HL-60/S4 (cell line): ENCODE results near the gene EEF1AKMT1.

Experiments used
- in situ Hi-C: fragments of 300-500 bp; cut with MboI; formaldehyde crosslinking; loops from 2 replicates; pipeline ENCODE4 v1.14.3; 2022; ENCODE audit warnings: low sequenced_read_pairs

The EEF1AKMT1 gene

GRCh38 chr13:20719783-20720182 is 54.0 kb downstream of the EEF1AKMT1 start:
- in situ Hi-C loops = loop anchor here (10.0 kb wide), 1 partner anchor 205 kb away; no protein-coding TSS in a partner anchor

- in situ Hi-C loops = loop anchor here (10.0 kb wide), 1 partner anchor 206 kb away; no protein-coding TSS in a partner anchor
These were observed 54.7 kb downstream of the EEF1AKMT1 start for GRCh38 chr13:20718958-20719566.

- in situ Hi-C loops = loop anchor here (10.0 kb wide), 1 partner anchor 207 kb away; no protein-coding TSS in a partner anchor
These were observed 55.9 kb downstream of the EEF1AKMT1 start for GRCh38 chr13:20717581-20718542.

- in situ Hi-C loops = loop anchor here (10.0 kb wide), 1 partner anchor 208 kb away; no protein-coding TSS in a partner anchor
These were observed 56.8 kb downstream of the EEF1AKMT1 start for GRCh38 chr13:20716951-20717350.

- in situ Hi-C loops = loop anchor here (10.0 kb wide), 1 partner anchor 209 kb away; no protein-coding TSS in a partner anchor
These were observed 58.4 kb downstream of the EEF1AKMT1 start for GRCh38 chr13:20715330-20715712.

GRCh38 chr13:20714563-20715329 is 59.0 kb downstream of the EEF1AKMT1 start:
- in situ Hi-C loops = loop anchor here (10.0 kb wide), 1 partner anchor 210 kb away; no protein-coding TSS in a partner anchor

GRCh38 chr13:20714161-20714560 is 59.6 kb downstream of the EEF1AKMT1 start:
- in situ Hi-C loops = loop anchor here (10.0 kb wide), 1 partner anchor 211 kb away; no protein-coding TSS in a partner anchor

GRCh38 chr13:20713751-20714150 is 60.0 kb downstream of the EEF1AKMT1 start:
- in situ Hi-C loops = loop anchor here (10.0 kb wide), 1 partner anchor 211 kb away; no protein-coding TSS in a partner anchor

- in situ Hi-C loops = loop anchor here (10.0 kb wide), 1 partner anchor 212 kb away; no protein-coding TSS in a partner anchor
These were observed 60.8 kb downstream of the EEF1AKMT1 start for GRCh38 chr13:20713014-20713376.

- in situ Hi-C loops = loop anchor here (10.0 kb wide), 1 partner anchor 213 kb away; no protein-coding TSS in a partner anchor
These were observed 62.3 kb downstream of the EEF1AKMT1 start for GRCh38 chr13:20711301-20712044.

GRCh38 chr13:20709782-20710181 is 64.0 kb downstream of the EEF1AKMT1 start:
- in situ Hi-C loops = loop anchor here (10.0 kb wide), 1 partner anchor 215 kb away; no protein-coding TSS in a partner anchor

GRCh38 chr13:20709369-20709768 is 64.4 kb downstream of the EEF1AKMT1 start:
- in situ Hi-C loops = no loop called here

- in situ Hi-C loops = no loop called here
These were observed 65.5 kb downstream of the EEF1AKMT1 start for GRCh38 chr13:20708216-20708615.

GRCh38 chr13:20706661-20707060 is 67.1 kb downstream of the EEF1AKMT1 start:
- in situ Hi-C loops = no loop called here

- in situ Hi-C loops = no loop called here
These were observed 69.2 kb downstream of the EEF1AKMT1 start for GRCh38 chr13:20704459-20705069.

- in situ Hi-C loops = no loop called here
These were observed 69.8 kb downstream of the EEF1AKMT1 start for GRCh38 chr13:20703780-20704458.

GRCh38 chr13:20702915-20703779 is 70.6 kb downstream of the EEF1AKMT1 start, which contains the start of gene IL17D:
IL17D (plus strand) TSS chr13:20703699; CDS start chr13:20704002, 303 bp downstream.
- in situ Hi-C loops = no loop called here

GRCh38 chr13:20702530-20702914 is 71.2 kb downstream of the EEF1AKMT1 start:
- in situ Hi-C loops = no loop called here
